ENCODE data around the gene TNFRSF21.

Gene TNFRSF21

GRCh38 chr6:47309291-47310130, at the start of gene TNFRSF21:
Gene TNFRSF21 (minus strand): TSS chr6:47309905. CDS start chr6:47309511, 394 bp downstream.
- Histone ChIP-seq H3K27ac (ENCODE audit: low read depth, low read length) (peak within 1 kb of the TSS; percentile 82), H3K4me3 (ENCODE audit: low read depth, low read length) (peak within 1 kb of the TSS; percentile 92), H3K9me3 (ENCODE audit: control insufficient read depth, insufficient read depth, low read length) (no peaks in the 10 kb centered on the region), H3K27me3 (ENCODE audit: control insufficient read depth, insufficient read depth, low read length) (no peaks in the 10 kb centered on the region), H3K36me3 (ENCODE audit: control insufficient read depth, insufficient read depth, low read length) (peaks cover 5% of the 10 kb centered on the region; the same call in 1 of the 2 replicates), H3K9ac (ENCODE audit: low read depth, low read length) (peak within 1 kb of the TSS; percentile 95), H3K4me1 (ENCODE audit: control insufficient read depth, insufficient read depth, low read length) (peaks cover 26% of the 10 kb centered on the region)

DNA sequence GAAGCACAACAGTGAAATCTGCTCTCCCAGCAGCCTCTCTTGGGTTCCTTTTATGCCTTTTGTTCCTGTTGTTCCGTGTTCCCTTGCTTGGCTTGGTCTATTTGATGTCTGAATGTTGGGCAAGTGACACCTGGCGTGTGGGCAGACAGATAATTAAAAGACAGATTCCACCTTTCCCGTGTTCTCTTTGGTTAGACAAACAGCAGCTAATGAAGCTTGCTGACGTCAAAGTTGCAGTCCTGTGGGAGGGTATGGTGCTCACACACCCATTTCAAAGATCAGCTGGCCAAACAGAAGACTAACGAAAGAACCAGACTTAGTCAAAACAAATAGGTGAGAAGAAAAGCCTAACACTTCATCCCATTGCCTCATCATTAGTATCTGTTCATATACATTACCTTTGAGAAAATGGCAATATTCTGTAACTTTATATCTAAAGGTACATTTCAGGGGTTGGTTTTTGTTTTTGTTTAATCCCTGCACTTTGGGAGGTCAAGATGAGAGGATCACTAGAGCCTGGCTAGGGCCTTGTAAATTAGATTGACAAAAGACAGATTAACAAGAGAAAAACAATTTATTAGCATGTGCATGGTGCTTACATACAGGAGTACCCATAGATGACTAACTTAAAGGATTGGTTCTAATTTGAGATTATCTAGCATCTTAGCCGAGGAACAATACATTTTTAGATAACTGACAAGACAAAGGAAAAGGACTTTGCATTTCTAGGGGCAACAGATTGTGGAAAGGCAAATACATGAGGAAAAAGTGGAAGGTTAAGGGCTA, 48.9 kb upstream of the TNFRSF21 start:
- peak overlapping the region; percentile 1; the same call in 1 of the 2 replicates for H3K4me3 ChIP-seq (ENCODE audit: low read depth, low read length)
- no peaks in the 10 kb centered on the region for H3K36me3 ChIP-seq (ENCODE audit: control insufficient read depth, insufficient read depth, low read length)
- H3K9me3 ChIP-seq (ENCODE audit: control insufficient read depth, insufficient read depth, low read length), result no peaks in the 10 kb centered on the region
- H3K4me1 ChIP-seq (ENCODE audit: control insufficient read depth, insufficient read depth, low read length), result peaks cover 19% of the 10 kb centered on the region
- H3K27me3 ChIP-seq (ENCODE audit: control insufficient read depth, insufficient read depth, low read length), result no peaks in the 10 kb centered on the region
- peak overlapping the region; percentile 79 for H3K27ac ChIP-seq (ENCODE audit: low read depth, low read length)
- no peak overlapping the region for H3K9ac ChIP-seq (ENCODE audit: low read depth, low read length)

DNA sequence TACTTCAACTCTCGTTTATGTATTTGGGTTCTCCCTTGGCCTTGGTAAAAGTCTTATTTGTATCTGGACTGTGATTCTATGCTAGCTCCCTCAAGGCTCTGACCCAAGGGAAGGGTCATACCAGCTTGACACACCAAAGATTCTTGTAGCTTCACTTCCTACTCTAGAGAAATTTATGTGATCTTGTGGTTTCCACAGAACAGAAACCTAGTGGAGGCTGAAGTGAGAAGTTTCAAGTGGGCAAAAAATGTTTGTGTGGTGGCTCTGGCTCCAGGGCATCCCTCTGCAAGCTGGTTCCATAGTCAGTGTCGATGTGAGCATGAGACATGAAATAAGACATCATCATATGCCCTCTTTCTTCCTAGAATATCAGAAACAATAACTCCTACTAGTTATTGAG, 48.1 kb upstream of the TNFRSF21 start:
- Histone ChIP-seq H3K27ac (ENCODE audit: low read depth, low read length) (no peak overlapping the region), H3K4me1 (ENCODE audit: control insufficient read depth, insufficient read depth, low read length) (peaks cover 18% of the 10 kb centered on the region), H3K9ac (ENCODE audit: low read depth, low read length) (no peak overlapping the region), H3K36me3 (ENCODE audit: control insufficient read depth, insufficient read depth, low read length) (no peaks in the 10 kb centered on the region), H3K9me3 (ENCODE audit: control insufficient read depth, insufficient read depth, low read length) (no peaks in the 10 kb centered on the region), H3K4me3 (ENCODE audit: low read depth, low read length) (no peak overlapping the region), H3K27me3 (ENCODE audit: control insufficient read depth, insufficient read depth, low read length) (no peaks in the 10 kb centered on the region)

DNA sequence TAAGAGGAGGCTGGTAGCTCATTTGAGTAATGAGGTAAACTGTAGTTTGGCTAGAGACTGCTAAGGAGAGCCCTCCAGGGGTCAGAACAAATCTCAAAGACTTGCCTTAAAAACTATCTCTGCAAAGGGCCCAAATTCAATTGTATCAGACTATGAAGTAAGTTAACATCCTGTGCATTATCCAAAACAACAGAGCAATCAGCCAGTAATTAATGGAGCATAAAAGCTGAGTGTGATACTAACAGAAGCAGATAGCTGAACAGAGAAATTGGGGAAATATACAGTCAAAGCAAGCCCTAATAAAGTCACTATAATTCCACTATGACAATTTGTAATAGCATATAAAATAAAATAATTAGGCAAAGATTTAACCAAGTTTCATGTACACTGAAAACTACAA, 45.8 kb upstream of the TNFRSF21 start:
- Histone ChIP-seq H3K9me3 (ENCODE audit: control insufficient read depth, insufficient read depth, low read length) (no peaks in the 10 kb centered on the region), H3K36me3 (ENCODE audit: control insufficient read depth, insufficient read depth, low read length) (no peaks in the 10 kb centered on the region), H3K27me3 (ENCODE audit: control insufficient read depth, insufficient read depth, low read length) (no peaks in the 10 kb centered on the region), H3K4me3 (ENCODE audit: low read depth, low read length) (no peak overlapping the region), H3K4me1 (ENCODE audit: control insufficient read depth, insufficient read depth, low read length) (peaks cover 15% of the 10 kb centered on the region), H3K27ac (ENCODE audit: low read depth, low read length) (no peak overlapping the region), H3K9ac (ENCODE audit: low read depth, low read length) (no peak overlapping the region)

DNA sequence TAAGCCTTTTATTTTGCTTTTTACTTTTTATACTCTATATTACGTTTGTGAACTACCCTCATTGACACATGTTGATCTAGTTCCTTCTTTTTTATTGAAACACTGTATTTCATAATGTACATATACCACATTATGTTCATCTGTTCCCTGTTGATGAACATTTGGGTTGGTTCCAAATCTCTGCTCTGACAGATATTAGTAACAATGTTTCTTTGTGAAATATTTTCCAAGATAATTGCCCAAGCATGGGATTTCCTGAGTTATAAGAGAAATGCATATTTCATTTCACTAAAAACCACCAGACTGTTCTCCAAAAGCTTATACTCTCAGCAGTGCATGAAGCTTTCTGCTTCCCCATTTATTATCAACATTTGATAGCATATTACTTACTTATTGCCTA, 44.2 kb upstream of the TNFRSF21 start:
- Histone ChIP-seq H3K27ac (ENCODE audit: low read depth, low read length) (no peak overlapping the region), H3K27me3 (ENCODE audit: control insufficient read depth, insufficient read depth, low read length) (no peaks in the 10 kb centered on the region), H3K36me3 (ENCODE audit: control insufficient read depth, insufficient read depth, low read length) (no peaks in the 10 kb centered on the region), H3K4me3 (ENCODE audit: low read depth, low read length) (no peak overlapping the region), H3K4me1 (ENCODE audit: control insufficient read depth, insufficient read depth, low read length) (peaks cover 7% of the 10 kb centered on the region), H3K9ac (ENCODE audit: low read depth, low read length) (no peak overlapping the region), H3K9me3 (ENCODE audit: control insufficient read depth, insufficient read depth, low read length) (no peaks in the 10 kb centered on the region)

DNA sequence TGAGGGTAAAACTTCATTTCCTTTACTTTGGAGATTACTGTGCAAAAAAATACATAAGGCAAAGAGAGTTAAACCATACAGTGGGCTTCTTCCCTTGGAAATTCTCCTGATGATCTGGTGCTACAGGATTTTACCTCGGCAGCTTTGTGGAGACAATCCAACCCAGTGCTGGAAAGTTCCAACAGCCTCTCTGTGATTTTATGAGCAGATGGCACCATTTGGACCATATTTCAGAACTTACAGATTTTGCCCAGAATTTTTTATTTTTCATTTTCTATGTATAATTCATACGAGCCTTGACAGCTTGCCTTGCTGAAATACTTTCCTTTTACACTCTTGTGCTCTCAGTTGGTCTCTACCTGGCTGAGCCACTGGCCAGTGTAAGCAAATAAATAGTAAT, 43.3 kb upstream of the TNFRSF21 start:
- Histone ChIP-seq H3K27me3 (ENCODE audit: control insufficient read depth, insufficient read depth, low read length) (no peaks in the 10 kb centered on the region), H3K4me1 (ENCODE audit: control insufficient read depth, insufficient read depth, low read length) (peaks cover under 1% of the 10 kb centered on the region), H3K9me3 (ENCODE audit: control insufficient read depth, insufficient read depth, low read length) (no peaks in the 10 kb centered on the region), H3K4me3 (ENCODE audit: low read depth, low read length) (no peak overlapping the region), H3K36me3 (ENCODE audit: control insufficient read depth, insufficient read depth, low read length) (no peaks in the 10 kb centered on the region), H3K9ac (ENCODE audit: low read depth, low read length) (no peak overlapping the region), H3K27ac (ENCODE audit: low read depth, low read length) (no peak overlapping the region)

- no peak overlapping the region for H3K9ac ChIP-seq (ENCODE audit: low read depth, low read length)
- H3K9me3 ChIP-seq (ENCODE audit: control insufficient read depth, insufficient read depth, low read length), result no peaks in the 10 kb centered on the region
- H3K27me3 ChIP-seq (ENCODE audit: control insufficient read depth, insufficient read depth, low read length), result no peaks in the 10 kb centered on the region
- no peak overlapping the region for H3K27ac ChIP-seq (ENCODE audit: low read depth, low read length)
- H3K4me3 ChIP-seq (ENCODE audit: low read depth, low read length), result no peak overlapping the region
- H3K36me3 ChIP-seq (ENCODE audit: control insufficient read depth, insufficient read depth, low read length), result no peaks in the 10 kb centered on the region
- no peaks in the 10 kb centered on the region for H3K4me1 ChIP-seq (ENCODE audit: control insufficient read depth, insufficient read depth, low read length)
These were observed 42.7 kb upstream of the TNFRSF21 start for GRCh38 chr6:47352194-47352920.

GRCh38 chr6:47351621-47352020, 41.9 kb upstream of the TNFRSF21 start:
- no peak overlapping the region for H3K27ac ChIP-seq (ENCODE audit: low read depth, low read length)
- no peak overlapping the region for H3K4me3 ChIP-seq (ENCODE audit: low read depth, low read length)
- H3K9ac ChIP-seq (ENCODE audit: low read depth, low read length), result no peak overlapping the region
- H3K27me3 ChIP-seq (ENCODE audit: control insufficient read depth, insufficient read depth, low read length), result no peaks in the 10 kb centered on the region
- H3K9me3 ChIP-seq (ENCODE audit: control insufficient read depth, insufficient read depth, low read length), result no peaks in the 10 kb centered on the region
- no peaks in the 10 kb centered on the region for H3K4me1 ChIP-seq (ENCODE audit: control insufficient read depth, insufficient read depth, low read length)
- H3K36me3 ChIP-seq (ENCODE audit: control insufficient read depth, insufficient read depth, low read length), result no peaks in the 10 kb centered on the region

DNA sequence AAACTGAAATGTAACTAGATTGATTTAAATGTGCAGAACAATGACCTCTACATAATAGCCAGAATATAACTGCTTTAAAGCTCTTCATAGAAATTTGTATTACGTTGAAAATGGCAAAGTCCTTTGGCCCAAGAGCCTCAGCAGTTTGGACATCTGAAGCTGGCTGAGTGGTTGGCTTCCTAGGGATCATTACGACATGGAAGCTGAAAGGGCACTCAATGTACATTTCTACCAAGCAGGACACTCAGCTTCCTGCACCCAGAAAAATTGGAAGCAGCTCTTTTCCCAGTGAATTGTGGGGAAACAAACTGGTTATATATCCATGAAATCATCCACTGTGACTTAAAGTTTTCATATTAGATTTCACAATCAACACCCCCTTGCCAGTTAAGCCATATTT, 40.2 kb upstream of the TNFRSF21 start:
- Histone ChIP-seq H3K4me1 (ENCODE audit: control insufficient read depth, insufficient read depth, low read length) (no peaks in the 10 kb centered on the region), H3K9me3 (ENCODE audit: control insufficient read depth, insufficient read depth, low read length) (no peaks in the 10 kb centered on the region)

GRCh38 chr6:47348316-47348863, 38.7 kb upstream of the TNFRSF21 start:
- H3K4me3 ChIP-seq (ENCODE audit: low read depth, low read length), result no peak overlapping the region
- H3K27me3 ChIP-seq (ENCODE audit: control insufficient read depth, insufficient read depth, low read length), result no peaks in the 10 kb centered on the region
- no peak overlapping the region for H3K27ac ChIP-seq (ENCODE audit: low read depth, low read length)
- no peaks in the 10 kb centered on the region for H3K4me1 ChIP-seq (ENCODE audit: control insufficient read depth, insufficient read depth, low read length)
- no peak overlapping the region for H3K9ac ChIP-seq (ENCODE audit: low read depth, low read length)
- H3K36me3 ChIP-seq (ENCODE audit: control insufficient read depth, insufficient read depth, low read length), result no peaks in the 10 kb centered on the region
- no peaks in the 10 kb centered on the region for H3K9me3 ChIP-seq (ENCODE audit: control insufficient read depth, insufficient read depth, low read length)

More for the DNA sequence above, 40.2 kb upstream of the TNFRSF21 start:
- H3K4me3 ChIP-seq (ENCODE audit: low read depth, low read length), result no peak overlapping the region
- H3K27me3 ChIP-seq (ENCODE audit: control insufficient read depth, insufficient read depth, low read length), result no peaks in the 10 kb centered on the region
- H3K27ac ChIP-seq (ENCODE audit: low read depth, low read length), result no peak overlapping the region
- H3K36me3 ChIP-seq (ENCODE audit: control insufficient read depth, insufficient read depth, low read length), result no peaks in the 10 kb centered on the region
- no peak overlapping the region for H3K9ac ChIP-seq (ENCODE audit: low read depth, low read length)

Measured in HUES48 (cell line).